ENCODE measurements around the gene EVI5.

DNA sequence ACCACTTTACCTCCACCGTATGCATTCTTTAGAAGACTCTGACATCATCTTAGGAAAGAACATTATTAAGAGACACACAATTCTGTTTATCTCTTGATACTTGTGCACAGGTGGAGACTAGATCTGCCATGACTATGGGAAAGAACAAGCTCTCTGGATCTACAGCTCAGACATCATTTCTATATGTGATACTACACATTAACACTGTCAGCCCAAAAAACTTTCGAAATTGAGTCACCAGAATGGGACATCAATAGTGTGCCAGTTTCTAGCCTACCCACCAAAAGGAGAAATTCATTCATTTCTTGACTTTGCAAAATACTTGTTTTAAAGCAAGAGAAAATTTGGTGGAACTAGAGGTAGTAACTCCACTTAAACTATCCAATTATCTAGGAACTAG lies 6.0 kb upstream of the EVI5 start:
- no peak for TF ChIP-seq POLR2AphosphoS5 (IDR thresholded peaks at IDR 0.05)
- TF ChIP-seq, protein P1, sequence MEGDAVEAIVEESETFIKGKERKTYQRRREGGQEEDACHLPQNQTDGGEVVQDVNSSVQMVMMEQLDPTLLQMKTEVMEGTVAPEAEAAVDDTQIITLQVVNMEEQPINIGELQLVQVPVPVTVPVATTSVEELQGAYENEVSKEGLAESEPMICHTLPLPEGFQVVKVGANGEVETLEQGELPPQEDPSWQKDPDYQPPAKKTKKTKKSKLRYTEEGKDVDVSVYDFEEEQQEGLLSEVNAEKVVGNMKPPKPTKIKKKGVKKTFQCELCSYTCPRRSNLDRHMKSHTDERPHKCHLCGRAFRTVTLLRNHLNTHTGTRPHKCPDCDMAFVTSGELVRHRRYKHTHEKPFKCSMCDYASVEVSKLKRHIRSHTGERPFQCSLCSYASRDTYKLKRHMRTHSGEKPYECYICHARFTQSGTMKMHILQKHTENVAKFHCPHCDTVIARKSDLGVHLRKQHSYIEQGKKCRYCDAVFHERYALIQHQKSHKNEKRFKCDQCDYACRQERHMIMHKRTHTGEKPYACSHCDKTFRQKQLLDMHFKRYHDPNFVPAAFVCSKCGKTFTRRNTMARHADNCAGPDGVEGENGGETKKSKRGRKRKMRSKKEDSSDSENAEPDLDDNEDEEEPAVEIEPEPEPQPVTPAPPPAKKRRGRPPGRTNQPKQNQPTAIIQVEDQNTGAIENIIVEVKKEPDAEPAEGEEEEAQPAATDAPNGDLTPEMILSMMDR (IDR thresholded peaks at IDR 0.05), result no peak
- no peak for TF ChIP-seq POLR2A (IDR thresholded peaks at IDR 0.05)
- no peak for TF ChIP-seq EP300 (IDR thresholded peaks at IDR 0.05)

Data from gastroesophageal sphincter (tissue), 3 donors.